ENCODE data around the gene ZNF750.

Gene ZNF750

DNA sequence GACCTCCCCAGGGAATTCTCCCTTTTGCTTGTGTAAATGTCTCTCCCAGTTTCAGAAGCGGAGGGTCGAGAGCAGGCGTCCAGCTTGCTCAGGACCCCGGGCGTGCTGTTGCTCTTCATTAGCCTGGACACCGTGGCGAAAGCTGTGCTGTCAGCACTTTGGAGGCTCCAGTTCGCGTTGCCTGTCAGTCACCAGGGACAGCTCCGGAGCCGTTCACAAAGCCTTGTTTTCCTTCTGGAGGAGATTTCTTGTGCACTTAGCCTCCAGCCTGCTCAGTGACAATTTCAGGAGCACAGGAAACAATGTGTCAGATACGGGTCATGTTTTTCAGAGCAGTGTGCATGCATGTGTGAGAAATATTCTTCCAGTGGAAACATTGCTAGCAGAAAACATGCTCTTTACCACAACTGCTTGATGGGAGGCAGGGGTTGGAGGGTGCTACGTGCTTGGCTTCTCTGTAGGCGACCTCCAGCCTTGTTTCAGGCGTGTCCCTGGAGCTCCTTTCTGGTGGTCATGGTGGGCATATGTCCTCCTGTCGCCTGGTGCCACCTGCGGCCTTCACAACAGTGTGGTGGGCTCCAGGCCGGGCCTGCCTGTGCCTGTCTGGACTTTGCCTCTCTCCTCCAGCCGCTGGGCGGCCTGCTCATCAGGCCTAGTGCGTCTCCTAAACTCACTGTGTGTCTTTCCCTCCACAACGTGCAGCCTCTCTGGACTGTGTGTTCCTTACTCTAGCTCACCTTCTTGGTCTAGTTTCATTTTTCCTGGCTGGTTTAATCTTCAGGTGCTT lies 29.0 kb downstream of the ZNF750 start:
- DNase-seq, result no peak

DNA sequence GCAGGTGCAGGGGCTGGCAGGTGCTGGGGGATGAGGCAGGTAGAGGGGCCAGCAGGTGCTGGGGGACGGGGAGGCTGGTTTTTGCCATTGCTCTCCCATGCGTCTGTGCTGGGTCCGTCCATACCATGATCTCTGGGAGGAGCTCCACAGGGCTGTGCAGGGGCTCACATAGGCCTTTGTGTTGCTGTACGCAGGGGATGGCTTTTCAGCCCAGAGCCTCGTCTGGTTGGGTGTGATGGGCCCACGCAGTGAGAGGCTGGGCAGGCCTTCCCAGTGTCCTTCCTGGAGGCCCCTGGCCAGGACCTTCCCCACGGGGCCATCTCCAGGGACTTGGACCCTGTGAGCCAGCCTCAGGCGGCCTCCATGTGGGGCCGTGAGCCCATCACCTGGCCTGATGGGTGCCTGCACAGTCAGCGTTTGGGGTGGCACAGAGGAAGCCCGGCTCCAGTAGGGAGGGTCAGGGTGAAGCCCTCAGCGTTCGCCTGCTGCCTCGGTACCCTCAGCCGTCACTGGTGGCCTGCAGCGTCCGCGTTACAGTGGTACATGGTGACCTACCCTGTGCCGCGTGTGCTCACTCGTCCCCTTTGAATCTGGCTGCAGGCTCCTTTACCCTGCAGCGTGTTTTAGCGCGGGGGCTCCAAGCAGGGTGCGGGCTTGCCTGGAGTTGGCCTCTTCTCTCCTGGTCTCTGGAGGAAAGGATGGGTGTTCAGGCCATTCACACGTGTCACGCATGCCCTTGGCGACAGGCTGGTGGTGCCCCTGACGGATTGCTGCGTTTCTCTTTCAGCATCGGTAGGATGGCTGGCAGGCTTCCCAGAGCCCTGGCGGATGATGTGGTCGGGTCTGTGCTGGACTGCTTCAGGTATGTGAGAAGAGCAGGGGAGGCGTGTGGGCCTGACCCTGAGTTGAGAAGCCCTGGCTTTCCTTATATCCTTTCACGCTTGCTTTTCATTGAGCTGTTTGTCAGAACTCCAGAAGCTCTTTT lies 30.6 kb downstream of the ZNF750 start:
- DNase-seq, result no peak

DNA sequence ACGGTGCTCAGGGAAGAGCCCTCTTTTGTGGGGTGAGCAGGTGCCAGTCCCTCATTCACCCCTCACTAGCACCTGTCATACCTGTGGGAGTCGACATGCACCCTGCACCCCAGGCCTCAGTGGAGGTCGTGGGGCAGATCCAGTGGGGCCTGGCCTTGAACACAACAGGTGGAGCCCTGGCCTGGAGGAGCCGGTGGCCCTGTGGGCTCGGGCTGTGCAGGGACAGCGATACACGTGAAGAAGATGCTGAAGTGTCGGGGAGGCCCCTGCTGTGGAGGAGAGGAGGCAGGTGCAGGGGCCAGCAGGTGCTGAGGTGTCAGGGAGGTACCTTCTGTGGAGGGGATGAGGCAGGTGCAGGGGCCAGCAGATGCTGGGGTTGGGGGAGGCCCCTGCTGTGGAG lies 31.8 kb downstream of the ZNF750 start:
- DNase-seq, result no peak

DNA sequence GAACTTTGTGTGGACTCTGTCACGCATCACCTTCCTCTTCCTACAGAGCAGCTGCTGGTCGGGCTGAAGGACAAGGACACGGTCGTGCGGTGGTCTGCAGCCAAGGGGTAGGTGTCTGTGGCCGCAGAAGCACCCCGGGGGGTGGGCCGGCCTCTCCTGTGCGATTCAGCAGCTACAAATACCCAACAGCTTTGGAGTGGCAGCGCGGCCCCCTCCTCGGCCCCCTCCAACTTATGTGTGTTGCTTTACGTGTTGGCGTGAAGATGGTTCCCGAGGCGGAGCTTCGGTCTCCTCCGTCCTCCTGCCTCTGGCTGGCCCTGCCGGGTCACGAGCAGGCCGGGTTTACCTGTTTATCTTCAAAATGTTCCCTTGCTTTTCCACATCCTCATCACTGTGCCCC lies 32.3 kb downstream of the ZNF750 start:
- no peak for DNase-seq

DNA sequence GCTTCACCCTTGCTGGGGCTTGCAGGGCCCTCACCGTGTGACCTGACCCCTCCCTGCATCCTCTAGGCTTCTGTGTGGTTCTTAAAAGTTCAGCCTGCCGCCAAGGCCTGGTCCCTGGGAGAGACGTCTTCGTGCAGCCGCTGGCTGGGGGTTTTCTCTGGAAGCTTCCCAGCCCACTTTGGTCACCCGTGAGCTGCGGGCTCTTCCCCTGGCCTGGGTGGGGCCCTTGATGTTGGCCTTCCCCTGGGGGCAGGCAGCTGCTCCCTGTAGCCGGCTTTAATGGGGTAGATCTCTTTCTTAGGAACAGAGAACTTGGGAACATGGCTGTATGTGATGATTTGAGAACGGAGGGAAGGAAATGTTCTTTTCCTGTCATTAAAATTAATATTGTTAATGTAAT lies 32.7 kb downstream of the ZNF750 start:
- no peak for DNase-seq

DNA sequence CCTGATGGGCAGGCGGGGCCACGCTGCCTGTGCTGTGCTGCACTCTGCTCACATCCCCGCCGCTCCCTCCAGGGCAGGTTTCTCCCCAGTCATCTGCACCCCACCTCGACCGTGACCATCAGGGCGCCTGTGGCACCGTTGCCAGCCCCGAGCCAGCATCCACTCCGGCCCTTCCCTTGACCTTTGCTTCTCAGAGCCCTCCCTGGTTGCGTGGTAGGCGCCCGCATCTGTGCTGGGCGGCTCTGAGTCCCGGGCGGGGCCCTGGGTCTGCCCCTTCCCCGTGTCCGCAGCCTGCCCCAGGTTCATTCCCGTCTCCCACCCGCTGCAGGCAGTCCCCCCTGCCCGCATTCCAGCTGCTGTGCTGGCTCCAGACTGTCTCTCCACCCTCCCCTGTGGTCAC lies 33.2 kb downstream of the ZNF750 start:
- DNase-seq, result no peak

DNA sequence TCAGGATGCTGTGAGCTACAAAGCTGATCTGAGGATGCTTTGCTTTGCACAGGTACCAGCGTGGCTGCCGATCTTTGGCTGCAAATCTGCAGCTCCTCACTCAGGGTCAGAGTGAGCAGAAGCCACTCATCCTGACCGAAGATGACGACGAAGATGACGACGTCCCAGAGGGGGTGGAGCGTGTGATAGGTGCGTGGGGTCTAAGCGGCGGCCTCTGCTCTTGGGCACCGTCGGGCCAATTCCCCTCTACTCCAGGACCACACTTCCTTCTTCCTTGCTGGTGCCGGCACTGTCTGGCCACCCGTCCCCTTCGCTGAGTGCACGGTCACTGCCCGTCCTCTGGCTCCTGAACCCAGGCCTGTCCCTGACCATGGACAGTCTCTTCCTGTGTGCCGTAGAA lies 34.0 kb downstream of the ZNF750 start:
- DNase-seq, result no peak

DNA sequence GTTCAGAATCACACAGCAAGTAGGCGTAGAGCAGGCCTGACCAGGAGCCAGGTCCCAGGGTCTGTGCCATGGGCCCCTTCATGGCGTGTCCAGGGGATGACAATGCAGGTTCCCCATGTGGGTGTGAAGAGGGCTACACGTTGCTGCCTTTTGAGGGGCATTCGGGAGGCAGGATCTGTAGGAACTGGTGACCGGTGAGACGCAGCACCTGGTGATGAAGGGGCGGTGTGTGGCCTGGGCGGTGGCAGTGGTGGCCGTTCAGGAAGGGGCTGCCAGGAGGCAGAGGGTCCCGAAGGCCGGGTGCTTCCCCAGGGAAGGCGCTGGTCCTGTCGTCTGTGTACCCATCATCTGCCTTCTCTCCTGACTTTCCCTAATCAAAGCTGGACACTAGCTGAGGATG lies 34.6 kb downstream of the ZNF750 start:
- no peak for DNase-seq

DNA sequence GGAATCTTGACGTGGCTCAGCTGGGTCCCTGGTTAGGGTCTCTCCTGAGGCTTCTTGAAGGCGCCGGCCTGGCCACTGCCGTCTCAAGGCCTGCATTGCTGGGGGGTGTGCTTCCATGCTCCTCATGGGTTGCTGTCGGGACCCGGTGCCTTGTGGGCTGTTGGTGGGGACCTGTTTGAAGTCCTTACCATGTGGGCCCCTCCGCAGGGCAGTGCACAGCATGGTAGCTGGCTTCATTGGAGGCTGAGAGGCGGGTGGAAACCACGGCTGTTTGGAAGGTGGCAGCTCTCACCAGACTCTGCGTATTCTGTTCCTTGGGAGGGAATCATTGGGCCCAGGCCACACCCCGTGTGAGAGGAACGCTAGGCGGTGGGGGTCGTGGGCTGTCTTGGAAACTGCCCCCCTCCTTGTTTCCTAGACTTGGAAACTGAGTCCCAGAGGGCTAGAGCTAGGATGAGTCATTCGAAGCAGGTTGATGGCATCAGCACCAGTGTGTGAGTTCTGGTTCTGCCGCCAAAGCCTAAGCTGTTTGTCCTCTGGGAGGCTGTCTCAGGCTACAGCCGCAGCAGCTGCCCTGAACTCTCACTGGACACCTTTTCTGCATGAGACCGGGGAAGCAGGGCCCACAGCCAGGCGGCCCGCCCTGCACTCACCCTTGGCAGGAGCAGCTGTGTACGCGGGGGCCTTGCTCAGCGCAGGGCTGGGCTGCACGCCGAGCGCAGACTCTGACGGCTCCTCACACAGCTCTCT lies 35.2 kb downstream of the ZNF750 start:
- no peak for DNase-seq

DNA sequence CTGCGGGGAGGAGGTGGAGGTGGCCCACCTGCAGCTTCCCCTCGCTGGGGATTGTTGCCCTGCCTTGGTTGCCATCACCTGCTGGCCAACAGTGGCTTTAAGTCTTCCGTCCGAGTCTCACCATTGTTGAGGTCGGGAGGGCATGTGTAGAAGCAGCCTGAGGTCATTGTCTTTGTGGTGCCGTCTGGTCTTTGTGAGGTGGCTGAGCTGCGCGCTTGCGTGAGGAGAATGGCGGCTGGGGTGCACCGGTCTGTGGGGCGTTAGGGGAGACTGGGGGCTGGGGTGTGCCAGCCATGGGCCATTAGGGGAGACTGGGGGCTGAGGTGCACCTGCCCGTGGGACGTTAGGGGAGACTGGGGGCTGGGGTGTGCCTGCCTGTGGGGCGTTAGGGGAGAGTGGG lies 36.2 kb downstream of the ZNF750 start:
- no peak for DNase-seq

DNA sequence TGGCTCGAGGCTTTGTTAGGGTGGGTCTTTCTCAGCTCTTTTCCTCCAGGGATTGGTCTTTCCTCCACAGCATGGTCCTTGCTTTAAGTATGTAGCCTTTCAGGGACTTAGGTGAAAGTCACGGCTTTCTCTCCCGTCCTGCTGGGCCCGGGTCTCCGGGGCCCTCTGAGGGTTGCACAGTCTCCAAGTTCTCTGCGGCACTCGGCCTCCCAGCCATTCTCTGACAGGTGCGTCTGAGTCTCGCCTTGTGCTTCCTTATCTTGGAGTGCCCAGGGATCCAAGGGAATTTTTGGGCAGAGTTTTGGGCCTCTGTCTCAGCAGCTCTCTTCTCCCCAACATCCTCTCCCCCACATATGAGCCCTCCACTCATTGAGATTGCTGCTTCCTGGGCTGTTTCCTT lies 36.6 kb downstream of the ZNF750 start:
- DNase-seq, result no peak

DNA sequence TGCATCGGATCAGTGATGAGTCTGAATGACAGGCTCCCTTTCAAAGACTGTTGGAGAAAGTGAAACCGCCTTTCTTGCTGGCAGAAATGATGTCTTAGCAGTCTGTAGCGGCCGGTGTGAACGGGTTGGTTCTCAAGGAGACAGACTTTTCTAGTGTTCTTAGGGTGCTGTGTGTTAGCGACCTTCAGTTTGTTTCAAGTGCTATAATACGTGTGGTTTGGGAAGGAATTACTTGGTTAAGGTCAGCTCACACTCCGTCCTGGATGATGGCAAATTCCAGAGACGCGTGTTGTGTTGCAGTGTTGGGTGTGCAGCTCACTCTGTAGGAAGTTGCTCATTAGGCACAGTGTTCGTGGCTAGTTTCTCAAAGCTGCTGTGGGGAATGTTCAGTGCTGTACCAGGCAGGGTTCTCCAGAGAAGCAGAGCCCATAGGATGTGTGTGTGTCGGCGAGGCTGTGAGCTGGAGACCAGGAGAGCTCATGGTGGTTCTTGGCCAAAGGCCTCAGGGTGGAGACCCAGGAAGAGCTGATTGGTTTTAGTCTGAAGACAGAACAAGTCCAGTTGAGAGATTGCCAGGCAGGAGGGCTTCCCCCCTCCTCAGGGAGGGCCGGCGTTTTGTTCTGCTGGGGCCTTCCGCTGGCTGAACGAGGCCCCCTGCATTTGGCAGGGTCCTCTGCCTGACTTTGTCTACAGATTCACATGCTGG lies 37.6 kb downstream of the ZNF750 start:
- no peak for DNase-seq

DNA sequence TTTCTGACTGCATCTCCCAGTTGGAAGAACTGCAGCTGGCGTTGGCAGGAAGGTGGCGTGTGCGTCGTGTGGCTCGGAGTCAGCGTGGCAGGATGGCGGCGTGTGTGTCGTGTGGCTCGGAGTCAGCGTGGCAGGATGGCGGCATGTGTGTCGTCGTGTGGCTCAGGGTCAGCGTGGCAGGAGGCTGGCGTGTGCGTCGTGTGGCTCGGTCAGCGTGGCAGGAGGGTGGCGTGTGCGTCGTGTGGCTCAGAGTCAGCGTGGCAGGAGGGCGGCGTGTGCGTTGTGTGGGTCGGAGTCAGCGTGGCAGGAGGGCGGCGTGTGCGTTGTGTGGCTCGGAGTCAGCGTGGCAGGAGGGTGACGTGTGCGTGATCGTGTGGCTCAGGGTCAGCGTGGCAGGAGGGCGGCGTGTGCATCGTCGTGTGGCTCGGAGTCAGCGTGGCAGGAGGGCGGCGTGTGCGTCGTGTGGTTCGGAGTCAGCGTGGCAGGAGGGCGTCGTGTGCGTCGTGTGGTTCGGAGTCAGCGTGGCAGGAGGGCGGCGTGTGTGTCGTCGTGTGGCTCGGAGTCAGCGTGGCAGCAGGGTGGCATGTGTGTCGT lies 38.3 kb downstream of the ZNF750 start:
- no peak for DNase-seq

DNA sequence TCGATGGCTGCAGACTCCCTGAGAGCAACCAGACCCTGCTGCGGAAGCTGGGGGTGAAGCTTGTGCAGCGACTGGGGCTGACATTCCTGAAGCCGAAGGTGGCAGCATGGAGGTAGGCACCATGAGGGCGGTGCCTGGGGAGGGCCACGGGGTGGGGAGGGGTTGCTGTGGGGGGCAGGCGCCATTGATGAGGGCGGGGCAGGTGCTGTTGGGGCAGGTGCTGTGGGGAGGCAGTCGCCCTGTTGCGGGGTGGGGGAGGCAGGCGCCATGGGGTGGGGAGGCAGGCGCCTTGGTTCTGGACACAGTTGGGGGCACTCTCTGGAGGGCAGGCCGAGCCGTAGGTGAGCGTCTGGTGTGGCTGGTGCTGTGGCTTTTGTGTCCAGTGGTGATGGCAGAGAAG lies 38.9 kb downstream of the ZNF750 start:
- no peak for DNase-seq

DNA sequence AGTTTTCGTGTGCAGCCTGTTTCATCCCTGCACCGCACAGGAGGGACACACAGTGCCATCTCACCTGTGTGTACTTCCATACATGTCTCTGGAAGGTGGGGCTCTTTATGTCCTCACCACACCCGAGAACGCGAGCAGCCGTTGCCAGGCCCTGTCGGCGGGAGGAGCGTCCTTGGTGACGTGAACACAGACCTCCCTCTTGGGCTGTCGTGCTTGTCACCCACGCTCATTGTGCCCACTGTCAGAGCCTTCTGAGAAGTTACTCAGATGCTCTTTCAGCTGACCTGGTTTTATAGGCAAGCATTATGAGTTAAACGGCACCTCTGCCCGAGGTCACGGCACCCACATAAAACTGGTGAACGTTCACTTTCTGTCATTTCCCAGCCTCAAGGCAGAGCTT lies 40.2 kb downstream of the ZNF750 start:
- DNase-seq, result no peak

DNA sequence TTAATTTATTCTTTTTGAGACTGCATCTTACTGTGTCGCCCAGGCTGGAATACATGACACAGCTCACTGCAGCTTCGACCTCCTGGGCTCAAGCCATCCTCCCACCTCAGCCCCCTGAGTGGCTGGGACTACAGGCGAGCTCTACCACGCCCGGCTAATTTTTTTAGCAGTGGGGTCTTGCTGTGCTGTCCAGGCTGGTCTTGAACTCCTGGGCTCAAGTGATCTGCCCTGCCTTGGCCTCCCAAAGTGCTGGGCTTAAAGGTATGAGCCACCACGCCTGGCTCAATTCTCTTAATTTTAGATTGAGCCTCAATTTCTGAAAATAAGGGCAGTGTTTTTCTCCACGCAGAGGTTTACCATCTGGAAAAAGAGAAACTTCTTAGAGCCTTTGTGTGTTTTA lies 41.1 kb downstream of the ZNF750 start:
- no peak for DNase-seq

DNA sequence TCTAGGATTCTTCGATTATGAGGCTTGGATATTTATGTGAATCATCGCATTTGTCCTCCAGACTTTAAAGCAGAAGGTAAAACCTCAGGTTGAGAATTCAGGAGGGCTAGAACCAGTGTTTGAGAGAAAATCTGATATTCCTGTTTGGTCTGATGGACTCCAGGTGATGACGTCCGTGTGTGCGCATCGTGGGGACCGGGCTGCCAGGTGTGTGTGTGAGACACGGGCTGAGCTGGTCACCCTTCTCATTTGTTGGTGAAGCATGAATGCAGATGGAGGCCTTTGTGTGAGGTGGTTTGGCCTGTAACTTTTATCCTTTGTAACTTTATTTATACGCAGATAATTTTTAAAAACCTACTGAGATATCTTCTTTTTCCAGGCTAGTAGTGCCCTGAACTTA lies 42.8 kb downstream of the ZNF750 start:
- no peak for DNase-seq

DNA sequence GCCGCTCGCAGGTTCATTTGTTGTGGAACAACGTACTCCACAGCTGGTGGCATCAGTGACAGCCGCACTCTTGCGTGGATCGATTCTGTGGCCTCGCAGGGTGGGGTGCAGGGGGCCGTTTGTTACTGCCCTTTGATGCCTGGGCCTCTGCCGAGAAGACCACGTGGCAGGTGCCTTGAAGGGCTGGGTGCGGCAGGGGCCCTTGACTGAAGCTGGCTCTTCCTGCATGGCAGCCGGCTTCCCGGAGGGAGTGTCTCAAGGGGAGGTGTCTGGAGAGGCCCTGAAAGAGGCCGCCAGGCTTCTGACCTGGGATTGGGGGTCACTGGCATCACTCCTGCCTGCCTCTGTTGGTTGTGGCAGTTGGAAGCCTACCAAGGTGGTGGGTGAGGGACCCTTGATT lies 44.2 kb downstream of the ZNF750 start:
- no peak for DNase-seq

DNA sequence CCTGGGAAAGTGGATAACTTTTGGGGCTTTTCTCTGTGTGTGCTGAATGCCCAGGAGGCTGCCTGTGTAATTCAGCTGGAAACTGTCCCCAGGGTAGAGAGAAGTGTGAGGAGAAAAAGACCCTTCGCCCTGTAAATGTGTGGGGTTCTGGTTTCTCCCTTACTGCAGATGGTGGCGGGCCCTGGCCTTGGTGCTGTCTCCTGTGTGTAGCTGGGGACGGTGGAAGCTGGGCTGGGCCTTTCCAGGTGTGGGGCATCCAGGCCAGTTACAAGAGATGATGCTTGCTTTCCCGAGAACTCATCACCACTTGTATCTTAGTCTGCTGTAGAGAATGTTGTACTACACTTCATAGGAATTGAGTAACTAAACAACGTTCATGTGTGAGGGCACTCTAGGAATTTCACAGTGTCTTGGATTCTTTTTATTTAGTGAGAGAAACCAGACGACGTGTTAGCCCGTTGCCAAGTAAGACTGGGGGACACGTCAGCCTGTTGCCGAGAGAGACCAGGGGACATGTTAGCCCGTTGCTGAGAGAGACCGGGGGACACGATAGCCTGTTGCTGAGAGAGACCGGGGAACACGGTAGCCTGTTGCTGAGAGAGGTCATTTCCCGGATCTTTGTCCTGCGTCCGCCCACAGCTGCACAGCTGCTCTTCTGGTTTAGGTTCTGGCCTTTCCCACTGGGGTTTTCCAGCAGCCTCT lies 44.9 kb downstream of the ZNF750 start:
- DNase-seq, result no peak

DNA sequence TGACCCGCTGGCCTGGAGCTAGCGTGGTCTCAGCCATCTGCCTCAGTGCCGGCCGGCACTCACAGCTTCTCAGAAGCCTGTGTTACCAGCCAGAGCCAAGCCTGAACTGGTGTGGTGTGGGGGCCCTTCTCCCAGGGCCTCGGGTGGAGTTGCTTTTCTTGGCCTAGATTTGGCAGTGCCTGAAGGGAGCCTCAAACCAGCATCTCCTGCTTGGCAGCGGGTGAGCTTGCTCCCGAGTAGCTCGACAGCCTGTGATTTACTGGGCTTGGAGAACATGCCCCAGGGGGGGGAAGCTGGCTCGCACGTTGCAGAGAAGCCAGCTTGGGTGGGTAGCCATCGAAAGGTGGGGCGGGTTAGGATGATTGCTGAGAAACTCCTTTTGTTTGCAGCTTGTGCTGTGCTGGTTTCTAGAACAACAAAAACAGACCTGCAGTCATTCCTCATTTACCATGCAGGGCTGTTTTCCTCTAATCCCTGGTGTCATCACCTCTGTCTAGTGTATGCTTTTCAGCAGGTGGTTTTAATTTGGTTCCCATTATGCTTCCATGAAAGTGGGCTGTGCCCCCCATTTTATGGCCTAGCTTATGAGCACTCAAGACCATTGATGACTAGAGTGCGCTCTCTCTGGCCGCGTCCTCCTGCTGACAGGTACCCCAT lies 45.7 kb downstream of the ZNF750 start:
- no peak for DNase-seq

DNA sequence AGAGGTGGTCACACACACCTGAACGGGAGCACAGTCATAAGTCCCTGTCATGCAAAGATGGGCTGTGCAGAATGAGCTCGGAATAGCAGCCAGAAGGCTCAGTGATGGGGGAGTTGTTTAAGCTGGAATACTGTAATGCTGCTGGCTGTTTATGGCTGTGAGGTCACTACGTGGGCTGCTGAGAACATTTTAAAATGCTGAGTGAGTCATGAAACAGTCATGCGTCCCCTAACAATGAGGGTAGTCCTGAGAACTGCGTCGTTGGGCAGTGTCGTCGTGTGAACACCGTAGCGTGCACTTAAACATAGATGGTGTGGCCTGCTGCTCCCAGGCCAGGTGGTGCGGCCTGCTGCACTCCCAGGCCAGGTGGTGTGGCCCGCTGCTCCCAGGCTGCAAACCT lies 48.3 kb downstream of the ZNF750 start:
- no peak for DNase-seq
